ENCODE measurements around the gene ZMYND8.

GRCh38 chr20:47300071-47300470 is 56.4 kb downstream of the ZMYND8 start:
- TF ChIP-seq GATA2 (IDR thresholded peaks at IDR 0.05; ENCODE audit: low read depth, low read length) (no peak), GATA3 (IDR thresholded peaks at IDR 0.05; ENCODE audit: low read depth, low read length) (no peak)

Measured in SH-SY5Y (cell line).